Activated T-helper 1 cell treated with Interleukin-2 at 50 U/mL for 16 hours (primary cell): ENCODE measurements around the gene VMO1.
A peak's percentile ranks its signal among the peaks of the same experiment; 100 is the strongest.

Experiments used
- DNase-seq: peaks from one replicate; pipeline ENCODE4 v3.0.0-alpha.2; 2020; ENCODE audit warnings: low read depth

The VMO1 gene

DNA sequence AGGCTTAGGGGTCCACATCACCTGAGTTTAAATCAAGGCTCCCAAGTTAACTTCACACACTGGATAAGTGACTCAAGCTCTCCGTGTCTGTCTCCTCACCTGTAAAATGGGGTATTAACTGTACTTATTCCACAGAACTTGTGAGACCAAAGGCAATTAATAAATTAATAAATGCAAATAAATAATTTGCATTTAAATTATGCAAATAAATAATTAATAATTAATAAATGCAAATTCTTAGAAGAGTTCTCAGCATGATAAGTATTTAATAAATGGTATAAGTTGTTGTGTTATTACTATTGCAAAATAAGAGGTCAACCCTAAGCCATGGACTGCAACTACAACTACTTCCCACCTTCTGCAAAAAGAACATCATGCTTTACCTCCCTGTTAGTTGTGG lies 32.8 kb downstream of the VMO1 start:
- DNase-seq = no peak

- no peak for DNase-seq
These were observed 34.2 kb downstream of the VMO1 start for GRCh38 chr17:4751932-4752331.

DNA sequence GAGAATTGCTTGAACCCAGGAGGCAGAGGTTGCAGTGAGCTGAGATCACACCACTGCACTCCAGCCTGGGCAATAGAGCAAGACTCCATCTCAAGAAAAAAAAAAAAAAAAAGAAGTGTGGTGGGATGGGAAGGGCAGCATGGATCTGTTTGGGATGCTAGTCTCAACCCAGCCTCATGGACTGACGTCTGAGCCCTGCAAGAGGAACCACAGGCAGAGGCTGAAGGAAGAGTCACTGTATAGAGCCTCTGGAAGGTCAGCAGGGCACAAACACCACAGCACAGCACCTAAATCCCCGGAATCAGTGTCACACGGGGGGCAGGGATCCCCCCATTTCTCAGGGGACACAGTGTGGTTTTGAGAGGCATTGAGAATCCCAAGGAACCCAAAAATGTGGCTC lies 35.6 kb downstream of the VMO1 start:
- no peak for DNase-seq

DNA sequence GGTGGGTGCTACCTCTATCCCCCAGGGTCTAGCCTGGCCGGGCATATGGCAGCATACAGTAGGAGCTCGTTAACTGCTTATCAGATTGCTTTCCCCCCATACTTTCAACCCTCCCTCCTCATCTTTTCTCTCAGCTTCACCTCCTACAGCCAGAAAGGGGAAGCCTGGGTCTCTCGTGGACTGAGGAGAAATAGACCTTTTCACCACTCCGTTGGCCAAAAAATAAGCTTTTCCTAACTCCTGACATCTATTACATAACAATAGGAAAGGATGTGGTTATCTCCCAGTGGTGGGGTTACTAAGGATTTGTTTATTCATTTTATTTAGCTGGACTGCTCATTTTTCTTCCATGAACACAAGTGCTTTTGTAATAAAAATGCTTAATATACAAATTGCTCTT lies 37.5 kb downstream of the VMO1 start:
- no peak for DNase-seq

DNA sequence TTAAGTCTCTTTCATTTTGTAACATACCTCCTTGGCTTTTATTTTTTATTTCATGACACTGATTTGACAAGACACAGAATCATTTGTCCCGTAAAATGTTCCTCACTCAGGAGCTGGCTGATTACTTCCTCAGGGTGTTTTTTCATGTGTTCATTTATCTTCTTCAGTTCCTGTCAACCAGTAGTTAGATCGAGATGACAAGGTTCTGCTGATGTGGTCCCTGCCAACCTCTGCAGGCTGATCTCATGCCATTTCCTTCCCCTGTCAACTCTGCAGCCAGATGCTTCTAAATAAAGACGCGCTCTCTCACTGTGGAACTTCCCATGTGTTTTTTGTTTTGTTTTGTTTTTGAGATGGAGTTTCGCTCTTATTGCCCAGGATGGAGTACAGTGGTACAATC lies 38.3 kb downstream of the VMO1 start:
- no peak for DNase-seq

DNA sequence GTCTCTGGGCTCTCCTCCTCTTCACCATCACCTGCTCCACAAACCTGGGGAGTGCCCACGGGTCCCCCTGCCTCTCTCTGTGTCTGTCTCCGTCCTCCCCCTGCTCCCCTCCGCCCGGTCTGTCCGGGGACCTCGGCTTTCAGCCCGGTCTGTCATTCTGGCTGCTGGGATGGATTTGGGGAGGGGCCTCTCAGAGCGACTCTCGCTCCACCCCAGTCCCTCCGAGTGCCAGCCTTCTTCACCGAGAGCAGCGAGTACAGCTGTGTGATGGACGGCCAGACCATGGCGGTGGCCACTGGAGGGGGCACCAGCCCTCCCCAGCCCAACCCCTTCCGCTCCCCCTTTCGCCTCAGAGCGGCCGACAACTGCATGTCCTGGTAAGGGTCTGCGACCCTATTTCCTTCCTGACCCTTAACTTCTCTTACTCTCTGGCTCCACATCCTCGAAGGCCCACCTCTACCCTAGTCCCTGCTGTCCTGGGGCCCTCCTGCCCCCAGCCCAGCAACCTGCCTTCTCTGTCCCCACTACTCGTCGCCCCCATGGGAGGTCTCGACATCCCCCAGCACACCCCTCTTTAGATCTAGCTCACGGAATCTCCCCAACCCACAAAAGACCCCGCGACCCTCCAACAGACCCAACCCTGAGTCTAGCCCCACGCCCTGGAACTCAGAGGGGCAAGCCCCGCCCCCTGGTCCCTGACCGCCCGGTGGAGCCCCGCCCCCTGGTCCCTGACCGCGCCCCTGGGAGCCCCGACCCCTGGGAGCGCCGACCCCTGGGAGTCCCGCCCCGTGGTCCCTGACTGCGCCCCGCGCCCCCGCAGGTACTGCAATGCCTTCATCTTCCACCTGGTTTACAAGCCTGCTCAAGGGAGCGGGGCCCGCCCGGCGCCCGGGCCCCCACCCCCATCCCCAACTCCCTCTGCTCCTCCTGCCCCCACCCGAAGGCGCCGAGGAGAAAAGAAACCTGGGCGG lies 40.9 kb downstream of the VMO1 start:
- DNase-seq = no peak

DNA sequence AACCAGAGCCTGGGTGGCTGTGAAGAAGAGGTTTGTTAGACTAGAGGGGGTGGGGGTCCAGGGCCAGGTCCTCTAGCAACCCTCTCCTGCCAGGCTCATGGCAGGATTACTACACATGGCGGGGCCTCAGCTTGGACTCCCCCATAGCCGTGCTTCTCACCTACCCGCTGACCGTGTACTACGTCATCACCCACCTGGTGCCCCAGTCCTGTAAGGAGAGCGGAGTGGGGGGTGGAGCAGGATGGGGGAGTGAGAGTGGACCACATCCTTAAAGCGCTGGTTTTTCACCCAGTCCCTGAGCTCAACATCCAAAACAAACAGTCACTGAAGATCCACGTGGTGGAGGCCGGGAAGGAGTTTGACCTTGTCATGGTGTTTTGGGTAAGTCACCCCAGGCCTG lies 42.3 kb downstream of the VMO1 start:
- DNase-seq = no peak

GRCh38 chr17:4743216-4743615 lies 42.9 kb downstream of the VMO1 start:
- no peak for DNase-seq

- DNase-seq = no peak
These were observed 43.5 kb downstream of the VMO1 start for GRCh38 chr17:4742629-4743028.

- DNase-seq = no peak
These were observed 44.0 kb downstream of the VMO1 start for GRCh38 chr17:4742133-4742532.

DNA sequence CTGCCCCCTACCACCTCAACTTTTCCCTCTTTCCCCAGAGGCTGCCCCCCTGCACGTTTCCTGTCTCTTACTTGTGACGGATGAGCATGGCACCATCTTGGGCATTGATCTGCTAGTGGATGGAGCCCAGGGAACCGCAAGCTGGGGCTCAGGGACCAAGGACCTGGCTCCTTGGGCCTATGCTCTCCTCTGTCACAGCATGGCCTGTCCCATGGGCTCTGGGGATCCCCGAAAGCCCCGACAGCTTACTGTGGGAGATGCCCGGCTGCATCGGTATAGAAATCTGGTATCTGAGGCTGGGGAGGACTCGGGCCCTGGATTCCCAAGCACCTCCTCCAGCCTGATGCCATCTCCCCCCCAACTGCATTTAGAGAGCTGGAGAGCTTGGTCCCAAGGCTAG lies 44.6 kb downstream of the VMO1 start:
- DNase-seq = no peak

GRCh38 chr17:4740584-4740983 lies 45.6 kb downstream of the VMO1 start:
- DNase-seq = no peak

GRCh38 chr17:4740025-4740351 lies 46.2 kb downstream of the VMO1 start:
- DNase-seq = no peak

DNA sequence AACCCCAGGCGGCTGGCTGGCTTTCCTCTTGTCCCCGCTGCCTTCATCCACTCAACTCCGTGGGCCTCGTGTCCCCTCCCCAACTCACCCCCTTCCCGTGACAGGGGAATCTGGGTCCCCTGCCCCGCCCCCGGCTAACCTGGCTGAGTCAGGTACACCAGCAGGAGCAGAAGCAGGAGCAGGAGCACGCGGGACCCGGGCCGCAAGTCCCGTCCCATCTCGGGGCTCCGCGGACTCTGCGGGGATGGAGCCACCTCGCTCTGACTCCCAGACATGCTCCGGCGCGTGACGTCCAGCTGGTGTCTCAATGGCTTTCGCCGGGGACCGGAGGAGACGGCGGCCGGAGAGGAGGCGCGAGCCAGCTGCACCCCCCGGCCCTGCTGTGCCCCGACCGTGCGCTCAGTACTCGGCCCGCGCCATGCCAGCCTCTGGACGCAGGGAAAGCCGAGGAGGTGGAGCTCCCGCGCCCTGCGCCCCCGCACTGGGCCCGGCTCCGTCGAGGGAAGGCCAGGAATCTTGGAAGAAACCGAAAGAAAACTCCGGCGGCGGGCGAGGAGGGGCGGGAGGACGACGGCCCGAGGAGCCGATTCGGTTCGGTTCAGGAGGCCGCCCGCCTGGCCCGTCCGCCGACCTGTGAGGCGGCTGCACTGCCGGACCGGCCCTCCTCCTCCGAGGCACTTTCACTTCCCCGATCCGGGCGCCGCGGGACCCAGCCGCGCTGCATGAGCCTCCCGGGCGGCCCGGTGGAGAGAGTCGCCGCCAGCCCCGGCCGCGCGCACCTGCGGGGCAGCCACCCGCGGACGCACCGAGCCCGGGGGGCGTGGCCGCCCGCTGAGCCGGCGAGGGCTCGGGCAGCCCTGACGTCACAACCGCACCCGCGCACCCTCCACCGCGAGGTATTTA lies 46.8 kb downstream of the VMO1 start, which contains the start of the genes CXCL16 and ZMYND15:
TSS of gene CXCL16 (minus strand) at position 807 of the 903 bp plus-strand sequence. CDS start at position 218, 589 bp downstream.
TSS of gene ZMYND15 (plus strand) at position 712 of the 903 bp plus-strand sequence. CDS start 716 bp downstream, outside the sequence.
- peak; percentile 42 for DNase-seq

GRCh38 chr17:4738136-4739121 lies 47.7 kb downstream of the VMO1 start:
- DNase-seq = no peak

- DNase-seq = no peak
These were observed 50.1 kb downstream of the VMO1 start for GRCh38 chr17:4735876-4736651.
